ENCODE measurements around the gene MAPK8IP2.

- no peak for TF ChIP-seq CTCF (IDR thresholded peaks at IDR 0.05; ENCODE audit: borderline replicate concordance, extremely low read depth, low read length, poor library complexity, severe bottlenecking)
- no peak for TF ChIP-seq EZH2 (IDR thresholded peaks at IDR 0.05; ENCODE audit: borderline replicate concordance, low read depth, low read length, severe bottlenecking)
These were observed 33.2 kb downstream of the MAPK8IP2 start for GRCh38 chr22:50633771-50634170.

All from DND-41 (cell line).